HCEC 1CT (cell line): Measurements from ENCODE around the gene UBXN1.

Experiments used
- DNase-seq: peaks from one replicate; pipeline ENCODE4 v3.0.0-alpha.2; 2017

UBXN1 gene, protein sequence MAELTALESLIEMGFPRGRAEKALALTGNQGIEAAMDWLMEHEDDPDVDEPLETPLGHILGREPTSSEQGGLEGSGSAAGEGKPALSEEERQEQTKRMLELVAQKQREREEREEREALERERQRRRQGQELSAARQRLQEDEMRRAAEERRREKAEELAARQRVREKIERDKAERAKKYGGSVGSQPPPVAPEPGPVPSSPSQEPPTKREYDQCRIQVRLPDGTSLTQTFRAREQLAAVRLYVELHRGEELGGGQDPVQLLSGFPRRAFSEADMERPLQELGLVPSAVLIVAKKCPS

GRCh38 chr11:62678770-62679696, at the start of gene UBXN1:
UBXN1 (minus strand) TSS chr11:62679073; CDS start chr11:62678923, 150 bp downstream.
- peak; percentile 85 for DNase-seq

DNA sequence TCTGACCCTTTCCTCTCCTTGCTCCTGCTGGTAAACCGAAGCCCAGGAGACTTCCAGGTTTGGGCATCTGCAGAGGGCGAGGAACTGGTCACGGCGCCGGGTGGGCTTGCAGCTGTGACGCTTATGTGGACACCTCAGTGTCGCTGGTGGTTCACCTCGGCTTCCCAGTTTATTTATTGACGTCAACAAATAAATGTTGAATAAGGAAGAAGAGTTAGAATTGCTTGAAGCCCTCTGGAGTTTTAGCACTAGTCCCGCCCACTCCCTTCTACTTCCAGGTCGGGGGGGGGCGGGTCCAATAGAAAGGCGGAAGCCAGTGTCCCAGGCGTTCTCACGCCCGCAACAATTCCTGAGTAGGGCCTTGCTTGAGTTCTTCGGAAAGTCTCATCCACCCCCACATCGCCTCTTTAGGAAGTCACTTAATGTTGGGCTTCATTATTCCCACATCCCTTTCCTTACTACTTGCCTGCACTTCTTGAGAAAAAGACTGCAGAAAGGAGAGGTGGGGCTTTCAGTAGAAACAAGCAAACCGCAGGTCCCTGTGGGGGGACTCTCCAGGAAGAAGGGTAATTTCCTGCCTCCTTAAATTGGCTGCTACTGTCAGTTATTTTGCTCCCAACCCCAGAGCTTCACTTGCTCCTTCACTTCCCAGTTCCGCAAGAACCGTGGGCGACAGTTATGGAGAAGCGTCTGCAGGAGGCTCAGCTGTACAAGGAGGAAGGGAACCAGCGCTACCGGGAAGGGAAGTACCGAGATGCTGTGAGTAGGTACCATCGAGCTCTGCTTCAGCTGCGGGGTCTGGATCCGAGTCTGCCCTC, 49.5 kb upstream of the UBXN1 start, which contains the start of gene TTC9C:
Gene TTC9C, plus strand, starts transcription at position 316 of the 818 bp plus-strand sequence. Its CDS starts 363 bp downstream, at position 679.
- DNase-seq = peak; percentile 88

DNA sequence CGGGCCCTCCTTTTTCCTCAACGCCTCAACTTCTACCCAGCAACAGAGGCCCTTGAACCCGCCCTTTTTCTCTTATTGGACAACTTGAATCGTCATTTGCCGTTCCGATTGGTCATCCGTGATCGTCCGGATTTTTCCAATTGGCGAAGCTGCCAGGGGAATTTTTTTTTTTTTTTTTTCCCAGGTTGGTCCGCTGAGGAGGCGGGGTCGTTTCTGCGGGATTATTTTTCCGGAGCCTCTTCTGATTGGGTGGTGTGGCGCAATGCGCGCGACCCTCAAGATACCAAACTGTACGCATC, 48.9 kb upstream of the UBXN1 start:
- DNase-seq = peak; percentile 97

DNA sequence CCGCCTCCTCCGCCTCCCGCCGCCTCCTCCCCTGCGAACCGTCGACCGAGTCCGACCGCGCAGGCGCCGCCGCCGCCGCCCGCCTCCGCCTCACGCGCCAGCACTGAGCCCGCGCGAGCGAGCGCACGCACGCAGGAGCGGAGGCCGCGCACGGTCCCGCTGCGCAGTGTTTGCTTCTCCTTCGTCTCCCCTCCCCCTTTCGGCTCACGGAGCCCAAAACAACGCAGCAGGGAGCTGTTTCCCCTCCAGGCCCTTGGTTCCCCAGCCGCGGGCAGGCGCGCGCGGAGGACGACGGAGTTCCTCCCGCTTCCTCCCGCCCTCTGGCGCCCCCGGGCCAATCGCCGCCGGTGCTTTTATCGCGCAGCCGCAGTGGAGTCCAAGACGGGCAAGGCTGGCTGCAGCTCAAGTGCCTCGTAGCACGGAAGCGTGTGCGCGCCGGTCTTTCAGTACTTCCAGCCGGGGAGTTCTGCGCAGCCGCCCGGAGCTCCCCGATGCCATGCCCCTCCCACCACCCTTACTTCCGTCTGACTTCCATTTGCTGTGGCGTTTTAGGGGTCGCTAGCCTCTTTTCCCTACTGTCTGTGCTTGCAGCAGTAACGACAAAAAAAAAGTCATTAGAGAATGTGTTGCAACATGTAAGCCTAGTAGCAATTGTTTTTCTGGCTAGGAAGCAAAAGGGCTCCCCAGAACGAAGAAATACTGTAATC, 48.4 kb upstream of the UBXN1 start, which contains the start of gene HNRNPUL2:
Gene HNRNPUL2, minus strand, starts transcription at position 293 of the 707 bp plus-strand sequence. CDS start 301 bp downstream, outside the sequence.
- DNase-seq = peak; percentile 100

DNA sequence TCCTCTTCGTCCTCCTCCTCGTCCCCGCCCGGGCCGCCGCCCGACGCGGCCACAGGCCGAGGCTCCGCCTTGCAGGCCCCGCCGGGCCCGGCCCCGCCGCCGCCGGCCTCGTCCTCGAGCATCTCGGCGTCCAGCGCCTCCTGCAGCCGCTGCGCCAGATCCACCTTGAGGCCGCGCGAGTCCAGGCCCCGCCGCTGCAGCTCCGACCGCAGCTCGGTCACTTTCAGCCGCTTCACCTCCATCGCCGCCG, 48.0 kb upstream of the UBXN1 start:
- no peak for DNase-seq

DNA sequence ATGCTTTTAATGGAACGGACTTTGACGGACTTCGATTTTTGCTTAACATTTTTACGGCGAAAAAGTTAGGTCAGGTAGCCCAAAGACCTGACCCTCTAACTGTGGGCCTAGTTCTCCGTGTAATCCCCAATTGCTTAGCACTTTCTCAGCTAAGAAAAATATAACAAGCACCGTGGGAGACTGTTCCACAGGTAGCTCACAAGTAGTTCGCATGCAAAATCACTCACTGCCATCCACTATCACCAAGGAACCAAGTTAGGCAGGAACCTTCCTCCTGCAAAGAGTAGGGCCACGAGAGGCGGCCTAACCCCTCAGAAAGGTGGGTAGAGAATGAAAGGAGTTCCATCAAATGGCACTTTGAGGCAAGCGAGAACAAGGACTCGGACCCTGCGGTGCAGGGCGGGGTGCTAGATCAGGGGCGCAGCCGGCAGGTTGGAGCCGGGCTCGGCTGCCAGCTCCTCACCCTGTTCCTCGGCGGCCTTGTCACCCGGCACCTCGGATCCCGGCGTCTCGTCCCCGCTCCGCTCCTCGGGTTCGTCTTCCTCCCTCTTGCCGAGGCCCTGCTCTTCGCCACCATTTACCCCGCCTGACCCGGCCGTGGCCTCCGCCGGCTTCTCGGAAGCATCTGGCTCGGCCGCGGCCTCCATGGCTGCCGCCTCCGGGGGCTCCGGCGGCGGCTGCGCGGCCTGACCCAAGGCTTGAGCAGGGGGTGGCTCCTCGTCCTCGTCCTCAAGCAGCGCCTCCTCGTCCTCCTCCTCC, 47.5 kb upstream of the UBXN1 start:
- no peak for DNase-seq

DNA sequence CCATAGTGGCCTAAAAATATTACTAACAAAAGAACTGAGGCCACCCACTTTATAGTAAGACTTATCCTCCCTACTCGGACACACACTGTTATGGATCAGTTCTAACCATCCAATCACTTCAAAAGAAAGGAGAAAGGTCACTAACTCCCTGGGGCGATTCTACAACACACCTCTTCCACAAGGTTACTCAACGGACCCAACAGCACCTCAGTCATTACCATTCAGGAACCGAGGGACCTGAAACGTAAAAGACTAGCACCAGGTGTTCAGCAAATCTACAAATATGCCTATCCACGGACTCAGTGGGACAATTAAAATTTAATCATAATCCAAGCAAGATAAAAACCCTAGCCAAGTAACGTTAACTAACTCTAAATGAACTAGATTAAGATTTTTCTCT, 46.8 kb upstream of the UBXN1 start:
- no peak for DNase-seq

DNA sequence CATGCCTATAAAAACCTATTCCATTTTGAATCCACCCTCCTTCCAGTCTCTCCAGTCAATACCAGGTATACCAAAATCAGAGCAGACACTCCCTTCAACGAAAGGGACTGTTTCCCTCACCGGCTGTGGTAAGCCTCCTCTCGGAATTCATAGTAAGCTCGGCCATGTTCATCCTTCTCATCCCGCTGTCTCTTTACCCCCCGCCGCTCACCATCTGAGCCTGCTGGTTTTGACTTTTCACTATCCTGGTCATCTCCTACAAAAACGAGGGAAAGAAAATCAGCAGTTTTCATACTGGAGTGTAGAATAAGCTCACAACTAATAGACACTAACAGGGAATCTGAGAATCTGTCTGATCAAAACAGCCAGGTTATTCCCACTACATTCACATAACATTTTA, 45.3 kb upstream of the UBXN1 start:
- DNase-seq = no peak

- peak; percentile 17 for DNase-seq
Observed at GRCh38 chr11:62721994-62722393, 43.1 kb upstream of the UBXN1 start.

DNA sequence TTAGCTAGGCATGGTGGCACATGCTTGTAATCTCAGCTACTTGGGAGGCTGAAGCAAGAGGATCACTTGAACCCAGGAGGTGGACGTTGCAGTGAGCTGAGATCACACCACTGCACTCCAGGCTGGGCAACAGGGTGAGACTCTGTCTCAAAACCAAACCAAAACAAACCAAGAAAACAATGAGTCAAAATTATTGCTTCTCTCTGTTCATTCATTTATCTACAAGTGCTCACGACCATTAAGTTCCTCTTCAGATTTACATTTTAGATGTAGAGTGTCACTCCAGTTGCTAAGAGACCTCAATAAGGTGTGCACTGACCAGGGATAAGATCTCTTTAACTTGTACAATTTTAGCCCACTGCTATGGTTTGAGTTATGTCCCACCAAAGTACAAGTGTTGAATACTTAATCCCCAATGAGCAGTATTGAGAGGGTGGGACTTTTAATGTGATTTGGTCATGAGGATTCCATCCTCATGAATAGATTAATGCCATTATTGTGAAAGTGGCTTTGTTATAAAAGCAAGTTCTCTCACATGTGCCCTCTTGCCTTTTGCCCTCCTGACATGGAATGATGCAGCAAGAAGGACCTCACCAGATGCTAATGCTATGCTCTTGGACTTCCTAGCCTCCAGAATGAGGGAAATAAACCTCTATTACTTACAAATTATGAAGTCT, 40.6 kb upstream of the UBXN1 start:
- DNase-seq = no peak

DNA sequence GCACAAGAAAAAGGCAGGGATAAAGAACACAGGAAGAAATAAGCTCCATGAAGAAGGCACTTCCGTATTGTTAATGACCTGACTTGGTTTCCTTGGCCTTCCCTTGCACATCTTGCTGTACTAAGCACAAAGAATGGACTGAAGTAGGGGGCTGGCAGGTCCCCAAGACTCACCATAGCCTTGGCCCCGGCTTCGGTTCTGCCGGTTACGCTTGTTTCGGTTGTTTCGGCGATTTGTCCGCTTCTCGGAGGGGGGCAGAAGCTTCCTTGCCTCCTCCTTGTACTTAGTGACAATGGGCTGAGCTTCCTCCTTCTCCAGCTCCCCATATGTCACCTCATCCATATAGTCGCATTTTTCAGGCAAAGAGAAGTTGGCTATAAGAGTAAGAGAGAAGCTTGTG, 37.9 kb upstream of the UBXN1 start:
- no peak for DNase-seq

DNA sequence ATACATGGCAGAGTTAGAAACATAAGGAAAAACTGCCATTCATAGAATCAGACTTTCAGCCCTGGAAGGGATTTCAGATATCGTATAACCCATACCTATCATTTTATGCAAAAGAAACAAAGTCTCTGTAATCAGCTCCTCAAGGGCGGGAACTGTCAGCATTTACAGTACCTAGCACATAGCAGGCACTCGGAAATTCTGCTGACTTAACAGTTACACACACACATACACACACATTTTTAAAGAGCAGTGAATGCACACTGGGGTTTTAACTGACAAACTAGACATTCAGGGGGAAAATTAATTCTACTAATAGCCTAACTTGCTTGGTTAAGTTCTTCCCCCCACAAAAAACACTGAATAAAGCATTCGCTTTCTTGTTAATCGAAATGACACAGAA, 37.3 kb upstream of the UBXN1 start:
- DNase-seq = no peak

DNA sequence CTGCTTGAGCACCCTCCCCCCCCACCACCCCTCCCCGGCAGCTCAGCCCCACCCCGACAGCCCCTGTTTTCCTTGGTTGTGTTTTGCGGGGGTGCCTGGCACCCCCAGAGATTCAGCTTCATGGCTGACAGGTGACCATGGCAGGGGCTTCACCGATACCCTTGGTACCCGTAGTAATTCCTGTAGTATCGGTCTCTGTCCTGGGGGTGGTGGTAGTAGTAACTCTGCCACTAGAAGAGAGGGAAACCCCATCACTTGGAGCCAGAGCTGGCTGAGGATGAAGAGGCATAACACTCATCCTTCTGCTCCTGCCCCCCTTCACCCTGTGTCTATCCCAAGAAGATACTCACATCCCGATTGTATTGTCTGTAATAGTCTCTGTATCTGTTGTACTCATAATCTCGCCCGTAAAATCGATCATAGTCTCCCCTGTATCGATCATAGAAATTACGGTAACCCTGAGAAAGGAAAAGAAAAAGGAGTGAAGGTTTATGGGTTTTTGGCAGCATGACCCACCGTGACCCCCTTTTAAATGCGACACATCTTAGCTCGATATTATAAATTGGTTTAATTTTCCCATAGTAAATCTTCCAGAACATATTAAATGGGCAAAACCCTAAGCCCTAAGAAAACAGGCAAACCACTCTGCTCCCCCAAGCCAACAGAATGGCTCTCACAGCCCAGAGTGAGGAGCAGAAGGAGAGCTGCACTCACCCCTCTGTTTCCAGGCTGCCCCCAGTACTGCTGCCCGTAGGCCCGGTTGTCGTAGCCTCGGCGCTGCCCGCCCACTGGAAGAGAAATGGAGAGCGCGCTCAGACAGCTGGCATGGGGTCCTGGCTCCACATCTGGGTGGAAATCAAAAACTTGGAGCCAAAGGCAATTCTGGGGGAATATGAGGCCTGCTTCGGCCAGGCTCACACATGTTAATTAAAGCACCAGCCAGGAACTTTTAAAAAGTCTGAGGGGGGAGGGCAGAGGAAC, 36.6 kb upstream of the UBXN1 start:
- no peak for DNase-seq

GRCh38 chr11:62713343-62713742, 34.5 kb upstream of the UBXN1 start:
- DNase-seq = no peak

DNA sequence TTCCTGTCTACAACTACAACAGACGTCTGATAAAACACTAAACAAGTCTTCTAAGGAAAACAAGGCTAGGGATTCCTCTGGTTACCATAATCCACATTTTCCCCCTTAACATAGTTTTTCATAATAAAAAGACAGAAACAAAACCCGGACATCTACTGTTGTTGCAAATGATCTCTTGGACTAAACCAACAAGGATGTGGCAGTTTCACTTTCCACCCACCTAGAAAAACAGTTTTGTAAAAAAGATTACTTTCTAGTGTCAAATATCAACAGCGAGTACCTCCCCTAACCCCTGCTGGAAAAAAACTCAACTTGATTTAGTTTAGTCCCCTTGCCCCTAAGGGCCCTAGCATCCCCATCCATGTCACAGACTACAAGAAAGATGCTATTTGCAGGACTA, 34.0 kb upstream of the UBXN1 start:
- DNase-seq = no peak

GRCh38 chr11:62712276-62712812, 33.5 kb upstream of the UBXN1 start:
- DNase-seq = no peak

DNA sequence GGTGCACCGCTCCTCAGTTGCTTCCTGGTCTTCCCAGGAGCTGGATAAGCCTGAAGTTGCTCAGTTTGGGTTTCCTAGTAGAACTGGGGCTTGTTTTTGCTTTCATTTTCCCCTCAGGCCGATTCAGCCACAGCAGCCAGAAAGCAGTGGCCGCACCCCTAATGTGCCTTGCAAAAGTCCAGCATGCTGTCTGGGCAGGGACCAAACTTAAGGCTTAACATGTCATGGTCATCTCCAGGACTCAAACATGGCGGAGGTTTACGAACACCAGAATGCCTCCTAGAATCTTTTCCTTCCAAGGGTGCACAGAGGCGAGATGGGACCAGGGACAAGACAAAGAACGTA, 31.1 kb upstream of the UBXN1 start:
- no peak for DNase-seq

DNA sequence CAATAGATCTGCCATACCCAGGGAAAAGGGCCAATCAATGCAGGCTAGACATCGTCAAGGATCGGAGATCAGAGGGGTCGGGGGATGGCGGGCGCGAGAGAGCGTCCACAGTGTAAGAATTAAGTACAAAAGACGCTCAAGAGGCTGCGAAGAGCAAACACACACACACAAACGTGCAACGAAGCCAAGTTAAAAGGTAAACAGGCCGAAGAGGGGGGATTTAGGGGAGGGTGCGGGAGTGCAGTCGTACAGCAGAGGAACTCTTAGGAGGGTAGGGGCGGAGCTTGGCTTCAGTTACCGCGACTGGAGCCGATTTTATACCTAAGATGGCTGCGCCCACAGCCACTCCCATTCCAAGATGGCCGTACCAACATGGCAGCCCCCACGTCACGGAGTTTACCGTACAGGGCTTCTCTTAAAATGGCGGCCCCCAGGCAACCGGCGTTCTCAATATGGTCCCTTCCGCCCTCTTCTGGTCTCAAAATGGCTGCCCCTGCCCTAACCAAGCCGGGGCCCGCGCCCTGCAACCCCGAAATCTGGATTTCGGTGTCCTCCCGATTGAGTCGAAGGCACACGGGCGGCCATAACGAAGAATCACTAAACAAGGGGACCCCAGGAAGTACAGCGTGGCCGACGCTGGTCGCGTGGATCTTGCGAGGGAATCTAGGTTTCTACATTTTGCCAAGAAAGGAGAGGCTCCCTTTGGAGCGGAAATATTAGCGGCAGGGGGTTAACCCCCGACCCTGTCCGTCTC, 30.6 kb upstream of the UBXN1 start:
- DNase-seq = peak; percentile 98

DNA sequence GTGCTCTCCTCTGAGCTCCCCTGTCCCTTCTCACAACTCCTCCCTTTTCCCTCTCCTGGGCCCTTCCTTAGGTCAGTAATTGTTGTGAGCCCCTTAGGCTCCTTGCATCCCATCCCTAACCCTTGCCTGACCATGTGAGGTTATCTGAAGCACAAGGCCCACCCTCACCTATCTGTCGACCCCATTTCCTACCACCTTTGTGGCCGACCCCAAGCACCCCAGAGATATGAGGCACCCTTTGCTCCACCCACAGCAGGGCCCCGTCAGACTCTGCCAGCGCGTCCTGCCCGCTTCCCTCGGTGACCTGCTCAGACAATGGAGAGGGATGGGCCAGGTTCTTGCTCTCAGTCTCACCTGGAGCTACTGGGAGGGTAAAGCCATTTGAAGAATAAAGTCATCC, 29.9 kb upstream of the UBXN1 start:
- DNase-seq = no peak
